CD4-positive, alpha-beta memory T cell (primary cell): ENCODE data around the gene NUCB1. TPM values are rescaled to one million over a fixed set of nuclear protein-coding genes. Genes with fewer than 3 reads are reported as not detected.
A peak's percentile ranks its signal among the peaks of the same experiment; 100 is the strongest.
"Not testable (repeated sequence)": the region's sequence is repeated elsewhere in the genome, so short reads cannot be mapped to it uniquely, and the experiment has no call there.

Source experiments
- CTCF ChIA-PET: fragments of 350-600 bp; sonication (Branson Sonifier 250); formaldehyde crosslinking; loops from one replicate; lab custom pipeline; 2021; ENCODE audit warnings: inconsistent platforms; ENCODE audit not compliant: partially characterized antibody; lab: Charles Lee
- POLR2A ChIA-PET: fragments of 350-600 bp; sonication (Branson Sonifier 250); formaldehyde crosslinking; loops from one replicate; lab custom pipeline; 2021; ENCODE audit not compliant: partially characterized antibody; lab: Charles Lee
- DNase-seq, 5 donors: peaks; one replicate each; pipeline versions ENCODE4 v3.0.0 to v3.0.0-alpha.2; 2020 to 2022; ENCODE audit warnings: mixed read lengths in 1 of 5
- H3K27ac ChIP-seq: one replicate; pipeline ENCODE4 v1.7.0; 2013; ENCODE audit warnings: low read depth, low read length
- H3K27me3 ChIP-seq: 2 replicates; pipeline ENCODE4 v1.7.0; 2013; ENCODE audit warnings: mild to moderate bottlenecking, low read length, moderate library complexity; ENCODE audit not compliant: insufficient read depth
- H3K36me3 ChIP-seq: 2 replicates; pipeline ENCODE4 v1.7.0; 2013; ENCODE audit warnings: mild to moderate bottlenecking, low read length, moderate library complexity; ENCODE audit not compliant: insufficient read depth
- H3K4me1 ChIP-seq: 2 replicates; pipeline ENCODE4 v1.7.0; 2013; ENCODE audit warnings: mild to moderate bottlenecking, low read length, moderate library complexity; ENCODE audit not compliant: insufficient read depth
- H3K4me3 ChIP-seq, 2 donors: one replicate each; pipeline ENCODE4 v1.7.0; 2013; ENCODE audit warnings: low read length in 2 of 2, mild to moderate bottlenecking in 1 of 2
- H3K9me3 ChIP-seq, 2 donors: one replicate each; pipeline ENCODE4 v1.7.0; 2013; ENCODE audit warnings: low read length in 2 of 2, control low read depth in 1 of 2; ENCODE audit not compliant: control insufficient read depth in 1 of 2
- H3K27ac Mint-ChIP-seq, 7 donors: one replicate each; pipeline ENCODE4 v1.8.0; 2020 to 2021; ENCODE audit warnings: mixed read lengths in 7 of 7, mild to moderate bottlenecking in 6 of 7, inconsistent platforms in 3 of 7, moderate library complexity in 3 of 7
- H3K27me3 Mint-ChIP-seq, 2 donors: one replicate each; pipeline ENCODE4 v1.8.0; 2020 to 2021; ENCODE audit warnings: mixed read lengths in 2 of 2
- H3K36me3 Mint-ChIP-seq, 2 donors: one replicate each; pipeline ENCODE4 v1.8.0; 2020 to 2021; ENCODE audit warnings: mixed read lengths in 2 of 2, inconsistent platforms in 1 of 2, mild to moderate bottlenecking in 1 of 2
- H3K4me1 Mint-ChIP-seq, 4 donors: one replicate each; pipeline ENCODE4 v1.8.0; 2020 to 2021; ENCODE audit warnings: mixed read lengths in 4 of 4, mild to moderate bottlenecking in 1 of 4
- H3K4me3 Mint-ChIP-seq, 8 donors: one replicate each; pipeline ENCODE4 v1.8.0; 2020 to 2021; ENCODE audit warnings: mixed read lengths in 8 of 8, mild to moderate bottlenecking in 7 of 8, moderate library complexity in 6 of 8, inconsistent platforms in 3 of 8
- H3K9me3 Mint-ChIP-seq, 8 donors: one replicate each; pipeline ENCODE4 v1.8.0; 2020 to 2021; ENCODE audit warnings: mixed read lengths in 8 of 8, mild to moderate bottlenecking in 5 of 8, inconsistent platforms in 3 of 8, moderate library complexity in 1 of 8
- intact Hi-C: fragments of 100-400 bp; cut with micrococcal nuclease; formaldehyde crosslinking; loops from one replicate; pipeline ENCODE4 v1.15.1; 2023
- polyA plus RNA-seq, 2 donors: library from polyadenylated mRNA; unstranded; fragments of 300-500 nt; fragmentation: Illumina TruSeq; gene quantifications; one replicate each; pipeline ENCODE4 v1.2.3, GENCODE V29; 2021
- total RNA-seq, 2 experiments: library from RNA; stranded (reverse); gene quantifications; one replicate each; pipeline ENCODE4 v1.2.3, GENCODE V29; 2021

NUCB1 gene
- total and polyA plus RNA-seq, 4 experiments from 2014 or later = 65.3 to 145 (median 129) TPM

DNA sequence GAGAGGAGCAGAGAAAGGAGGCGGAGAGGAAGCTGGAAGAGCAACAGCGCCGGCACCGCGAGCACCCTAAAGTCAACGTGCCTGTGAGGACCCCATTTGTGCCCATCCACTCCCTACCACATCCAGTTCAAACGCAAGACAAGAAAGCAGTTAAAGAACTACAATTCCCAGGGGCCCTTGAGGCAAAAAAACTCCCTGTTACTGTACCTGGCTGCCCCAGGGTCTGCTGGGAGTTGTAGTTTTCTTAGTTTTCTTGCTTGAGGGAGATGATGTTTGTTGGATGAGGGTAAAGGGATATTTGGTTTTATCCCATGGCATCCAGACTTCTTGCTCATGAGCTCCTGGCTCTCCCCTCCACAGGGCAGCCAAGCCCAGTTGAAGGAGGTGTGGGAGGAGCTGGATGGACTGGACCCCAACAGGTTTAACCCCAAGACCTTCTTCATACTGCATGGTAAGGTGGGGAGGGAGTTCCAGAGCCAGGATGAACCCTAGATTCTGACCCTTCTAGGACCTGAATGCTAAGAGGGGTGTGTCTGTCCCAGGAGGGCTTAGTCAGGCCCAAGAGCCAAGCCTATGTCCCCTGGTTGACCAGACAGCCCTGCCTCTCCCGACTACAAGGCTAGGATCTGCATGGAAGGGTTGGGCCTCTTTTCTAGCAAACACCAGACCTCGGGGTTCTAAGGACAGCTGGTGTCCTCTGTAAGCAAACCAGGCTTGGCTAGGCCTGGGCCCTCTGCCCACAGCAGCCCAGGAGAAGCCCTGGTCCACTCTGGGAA lies 13.2 kb downstream of the NUCB1 start:
- H3K9me3 ChIP-seq = no peaks in the 10 kb centered on the region
- peaks cover 40% of the 10 kb centered on the region for H3K36me3 ChIP-seq
- no peak overlapping the region for H3K4me3 Mint-ChIP-seq
- H3K9me3 Mint-ChIP-seq = no peaks in the 10 kb centered on the region
- no peaks in the 10 kb centered on the region for H3K27me3 ChIP-seq
- DNase-seq = peak in 4 of 5 donors; percentile 22 to 61 (median 32)
- H3K4me1 Mint-ChIP-seq = peaks cover 0 to 1% (median 0%) of the 10 kb centered on the region in 4 donors
- H3K36me3 Mint-ChIP-seq = peaks cover 40 to 50% of the 10 kb centered on the region in 2 donors
- ChIA-PET POLR2A (no interaction called here), CTCF (no interaction called here)
- H3K4me1 ChIP-seq = no peaks in the 10 kb centered on the region
- intact Hi-C loops = no loop called here
- no peak overlapping the region for H3K4me3 ChIP-seq
- H3K27me3 Mint-ChIP-seq = no peaks in the 10 kb centered on the region
- peak overlapping the region in 3 of 7 donors; percentile 47 to 72 (median 48) for H3K27ac Mint-ChIP-seq
- no peak overlapping the region for H3K27ac ChIP-seq

DNA sequence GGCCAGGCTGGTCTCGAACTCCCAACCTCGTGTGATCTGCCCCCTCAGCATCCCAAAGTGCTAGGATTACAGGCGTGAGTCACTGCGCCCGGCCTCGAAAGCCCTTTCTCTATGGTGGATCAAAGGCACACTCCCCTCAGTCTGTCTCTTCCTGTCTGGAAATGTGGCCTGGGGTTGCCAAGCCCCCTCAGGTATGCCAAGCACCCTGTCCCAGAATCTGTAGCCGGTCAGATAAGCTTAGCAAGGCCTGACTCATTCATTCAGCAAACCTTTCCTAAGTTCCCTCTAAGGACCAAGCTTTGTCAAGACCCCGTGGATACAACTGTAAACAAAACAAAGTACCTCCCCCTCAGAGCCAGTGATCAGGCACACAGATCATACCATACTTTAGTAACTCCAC lies 14.1 kb downstream of the NUCB1 start:
- intact Hi-C loops = no loop called here
- Histone ChIP-seq H3K27ac (no peak overlapping the region), H3K9me3 (no peaks in the 10 kb centered on the region), H3K36me3 (peaks cover 48% of the 10 kb centered on the region), H3K4me1 (no peaks in the 10 kb centered on the region), H3K4me3 (no peak overlapping the region), H3K27me3 (no peaks in the 10 kb centered on the region)
- no peaks in the 10 kb centered on the region for H3K27me3 Mint-ChIP-seq
- H3K4me3 Mint-ChIP-seq = no peak overlapping the region
- ChIA-PET CTCF (interaction anchor here (0.6 kb wide), 1 partner anchor 27 kb away, joined by 3 read pairs; no protein-coding TSS in a partner anchor), POLR2A (interaction anchor here (0.8 kb wide), 1 partner anchor 51 kb away, joined by 4 read pairs; the partner anchor contains the start of gene FTL)
- no peak for DNase-seq
- peaks cover 40 to 54% of the 10 kb centered on the region in 2 donors for H3K36me3 Mint-ChIP-seq
- peak overlapping the region in 2 of 7 donors; percentile 25 to 70 for H3K27ac Mint-ChIP-seq
- no peaks in the 10 kb centered on the region for H3K9me3 Mint-ChIP-seq
- H3K4me1 Mint-ChIP-seq = peaks cover 0 to 1% (median 0%) of the 10 kb centered on the region in 4 donors

DNA sequence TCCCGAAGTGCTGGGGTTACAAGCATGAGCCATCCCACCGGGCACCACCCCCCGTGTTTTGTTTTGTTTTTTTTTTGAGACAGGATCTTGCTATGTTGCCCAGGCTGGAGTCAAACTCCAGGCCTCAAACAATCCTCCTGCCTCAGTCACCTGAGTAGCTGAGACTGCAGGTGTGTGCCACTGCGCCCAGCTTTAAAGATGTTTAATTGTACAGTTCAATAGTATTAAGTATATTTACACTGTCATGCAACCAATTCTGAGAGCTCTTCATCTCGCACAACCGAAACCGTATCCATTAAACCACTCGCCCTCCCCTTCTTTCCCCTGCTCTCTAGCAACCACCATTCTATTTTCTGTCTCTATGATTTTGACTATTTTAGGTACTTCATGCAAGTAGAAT lies 15.6 kb downstream of the NUCB1 start:
- POLR2A ChIA-PET = interaction anchor here (0.6 kb wide), 1 partner anchor 104 kb away, joined by 3 read pairs; no protein-coding TSS in a partner anchor
- peaks cover 42 to 50% of the 10 kb centered on the region in 2 donors for H3K36me3 Mint-ChIP-seq
- peak overlapping the region in 1 of 7 donors; percentile 44 for H3K27ac Mint-ChIP-seq

GRCh38 chr19:48918071-48918470 lies 18.0 kb downstream of the NUCB1 start:
- intact Hi-C loops = no loop called here
- Mint-ChIP-seq H3K9me3 (no peaks in the 10 kb centered on the region), H3K27me3 (no peaks in the 10 kb centered on the region), H3K36me3 (peaks cover 29 to 45% of the 10 kb centered on the region in 2 donors), H3K4me1 (peaks cover 0 to 1% (median 0%) of the 10 kb centered on the region in 4 donors), H3K4me3 (no peak overlapping the region), H3K27ac (peak overlapping the region in 1 of 7 donors; percentile 66)
- no peak overlapping the region for H3K27ac ChIP-seq
- no peak for DNase-seq
- no peaks in the 10 kb centered on the region for H3K9me3 ChIP-seq
- CTCF ChIA-PET = interaction anchor here (1.0 kb wide), 1 partner anchor 75 kb away, joined by 3 read pairs; no protein-coding TSS in a partner anchor
- H3K4me3 ChIP-seq = no peak overlapping the region
- H3K27me3 ChIP-seq = no peaks in the 10 kb centered on the region
- no peaks in the 10 kb centered on the region for H3K4me1 ChIP-seq
- POLR2A ChIA-PET = interaction anchor here (1.1 kb wide), 1 partner anchor 100 kb away, joined by 3 read pairs; no protein-coding TSS in a partner anchor
- peaks cover 40% of the 10 kb centered on the region for H3K36me3 ChIP-seq

More for the DNA sequence above, 15.6 kb downstream of the NUCB1 start:
- no peaks in the 10 kb centered on the region for H3K9me3 Mint-ChIP-seq
- peaks cover 0 to 1% (median 0%) of the 10 kb centered on the region in 4 donors for H3K4me1 Mint-ChIP-seq
- peak overlapping the region in 1 of 8 donors; percentile 32 for H3K4me3 Mint-ChIP-seq
- CTCF ChIA-PET = no interaction called here
- Histone ChIP-seq H3K27me3 (no peaks in the 10 kb centered on the region), H3K9me3 (no peaks in the 10 kb centered on the region), H3K27ac (no peak overlapping the region), H3K4me1 (no peaks in the 10 kb centered on the region), H3K36me3 (peaks cover 44% of the 10 kb centered on the region), H3K4me3 (no peak overlapping the region)
- H3K27me3 Mint-ChIP-seq = no peaks in the 10 kb centered on the region
- intact Hi-C loops = no loop called here
- DNase-seq = no peak

GRCh38 chr19:48918801-48919247 lies 18.7 kb downstream of the NUCB1 start:
- H3K27ac ChIP-seq = no peak overlapping the region
- peaks cover 34% of the 10 kb centered on the region for H3K36me3 ChIP-seq
- H3K4me1 ChIP-seq = no peaks in the 10 kb centered on the region
- H3K9me3 Mint-ChIP-seq = no peaks in the 10 kb centered on the region
- ChIA-PET CTCF (interaction anchor here (1.0 to 1.9 kb wide), 2 partner anchors 14 to 76 kb away, joined by 3 to 4 read pairs; no protein-coding TSS in a partner anchor), POLR2A (interaction anchor here (0.6 to 1.4 kb wide), 3 partner anchors 8 to 99 kb away, joined by 3 to 4 read pairs (median 3); partner anchors contain the start of gene FTL)
- peaks cover 0 to 1% (median 0%) of the 10 kb centered on the region in 4 donors for H3K4me1 Mint-ChIP-seq
- no peak for DNase-seq
- H3K4me3 Mint-ChIP-seq = no peak overlapping the region
- no peaks in the 10 kb centered on the region for H3K27me3 Mint-ChIP-seq
- peaks cover 28 to 44% of the 10 kb centered on the region in 2 donors for H3K36me3 Mint-ChIP-seq
- no peaks in the 10 kb centered on the region for H3K27me3 ChIP-seq
- intact Hi-C loops = no loop called here
- H3K27ac Mint-ChIP-seq = peak overlapping the region in 1 of 7 donors; percentile 22
- H3K9me3 ChIP-seq = no peaks in the 10 kb centered on the region
- no peak overlapping the region for H3K4me3 ChIP-seq

GRCh38 chr19:48919271-48919670 lies 19.2 kb downstream of the NUCB1 start:
- POLR2A ChIA-PET = interaction anchor here (0.6 to 1.4 kb wide), 2 partner anchors 9 to 46 kb away, joined by 3 to 4 read pairs; partner anchors contain the start of gene FTL
- H3K9me3 ChIP-seq, DNase-seq, H3K4me1 ChIP-seq, H3K4me3 Mint-ChIP-seq, H3K27ac ChIP-seq, H3K27me3 ChIP-seq, H3K4me3 ChIP-seq, H3K27me3 Mint-ChIP-seq, intact Hi-C loops, H3K4me1 Mint-ChIP-seq, H3K9me3 Mint-ChIP-seq: not testable (repeated sequence)
- Mint-ChIP-seq H3K27ac (peak overlapping the region in 1 of 7 donors; percentile 29), H3K36me3 (peaks cover 25 to 41% of the 10 kb centered on the region in 2 donors)
- CTCF ChIA-PET = interaction anchor here (1.0 to 1.9 kb wide), 2 partner anchors 14 to 77 kb away, joined by 3 to 4 read pairs; no protein-coding TSS in a partner anchor
- peaks cover 32% of the 10 kb centered on the region for H3K36me3 ChIP-seq

- Mint-ChIP-seq H3K9me3 (no peaks in the 10 kb centered on the region), H3K27ac (no peak overlapping the region), H3K27me3 (no peaks in the 10 kb centered on the region), H3K4me1 (peaks cover 0 to under 1% (median 0%) of the 10 kb centered on the region in 4 donors), H3K4me3 (no peak overlapping the region), H3K36me3 (peaks cover 19 to 32% of the 10 kb centered on the region in 2 donors)
- CTCF ChIA-PET = interaction anchor here (0.8 to 1.0 kb wide), 2 partner anchors 42 to 50 kb away, joined by 3 to 4 read pairs; no protein-coding TSS in a partner anchor
- Histone ChIP-seq H3K4me1 (no peaks in the 10 kb centered on the region), H3K9me3 (no peaks in the 10 kb centered on the region), H3K27ac (no peak overlapping the region), H3K36me3 (peaks cover 28% of the 10 kb centered on the region), H3K4me3 (no peak overlapping the region), H3K27me3 (no peaks in the 10 kb centered on the region)
- no peak for DNase-seq
- intact Hi-C loops = no loop called here
- POLR2A ChIA-PET = interaction anchor here (1.9 kb wide), 1 partner anchor 12 kb away, joined by 4 read pairs; the partner anchor contains the start of gene DHDH
These were observed 20.8 kb downstream of the NUCB1 start for GRCh38 chr19:48920949-48921348.
